ENCODE data around the gene NMUR1.

DNA sequence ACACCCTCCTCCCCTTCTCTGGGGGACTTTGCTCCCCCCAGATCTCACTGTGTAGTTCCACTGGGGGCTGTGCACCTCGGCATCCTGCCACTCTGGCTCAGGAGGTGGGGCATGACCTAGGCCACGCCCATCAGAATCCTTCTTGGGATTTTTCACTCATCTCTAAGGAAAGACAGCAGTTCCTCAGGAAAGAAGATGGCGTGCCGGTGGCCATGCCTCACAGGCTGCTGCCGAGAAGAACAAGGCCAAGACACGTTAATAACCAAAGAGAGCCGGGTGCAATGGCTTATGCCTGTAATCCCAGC lies 3.2 kb downstream of the NMUR1 start:
- TF ChIP-seq POLR2AphosphoS5 (IDR thresholded peaks at IDR 0.05): no peak
- TF ChIP-seq, protein P1, sequence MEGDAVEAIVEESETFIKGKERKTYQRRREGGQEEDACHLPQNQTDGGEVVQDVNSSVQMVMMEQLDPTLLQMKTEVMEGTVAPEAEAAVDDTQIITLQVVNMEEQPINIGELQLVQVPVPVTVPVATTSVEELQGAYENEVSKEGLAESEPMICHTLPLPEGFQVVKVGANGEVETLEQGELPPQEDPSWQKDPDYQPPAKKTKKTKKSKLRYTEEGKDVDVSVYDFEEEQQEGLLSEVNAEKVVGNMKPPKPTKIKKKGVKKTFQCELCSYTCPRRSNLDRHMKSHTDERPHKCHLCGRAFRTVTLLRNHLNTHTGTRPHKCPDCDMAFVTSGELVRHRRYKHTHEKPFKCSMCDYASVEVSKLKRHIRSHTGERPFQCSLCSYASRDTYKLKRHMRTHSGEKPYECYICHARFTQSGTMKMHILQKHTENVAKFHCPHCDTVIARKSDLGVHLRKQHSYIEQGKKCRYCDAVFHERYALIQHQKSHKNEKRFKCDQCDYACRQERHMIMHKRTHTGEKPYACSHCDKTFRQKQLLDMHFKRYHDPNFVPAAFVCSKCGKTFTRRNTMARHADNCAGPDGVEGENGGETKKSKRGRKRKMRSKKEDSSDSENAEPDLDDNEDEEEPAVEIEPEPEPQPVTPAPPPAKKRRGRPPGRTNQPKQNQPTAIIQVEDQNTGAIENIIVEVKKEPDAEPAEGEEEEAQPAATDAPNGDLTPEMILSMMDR (IDR thresholded peaks at IDR 0.05): no peak

Data from stomach (tissue), 4 donors.